NT2/D1 (cell line): ENCODE data around the gene LKAAEAR1.

ENCODE experiments used
- SUZ12 ChIP-seq: IDR thresholded peaks from 2 replicates; pipeline ENCODE4 v1.6.1; 2011; ENCODE audit not compliant: insufficient read length, insufficient read depth; ENCODE audit errors: extremely low read depth
- YY1 ChIP-seq: IDR thresholded peaks from 2 replicates; pipeline ENCODE4 v1.6.1; 2011; ENCODE audit not compliant: insufficient read length, insufficient read depth

- no peak for TF ChIP-seq YY1
- no peak for TF ChIP-seq SUZ12
Observed at GRCh38 chr20:64106981-64107735, 23.0 kb upstream of the LKAAEAR1 start, which contains the start of gene NPBWR2.
